GM12878 (cell line): ENCODE data around the gene COL23A1. TPM values are rescaled to one million over a fixed set of nuclear protein-coding genes. Genes with fewer than 3 reads are reported as not detected.

ENCODE experiments used
- ATAC-seq: fragments of 200-7000 bp; cut with Tn5 transposase; 3 replicates; pipeline ENCODE4 v1.9.1; 2020; ENCODE audit warnings: mild to moderate bottlenecking, moderate library complexity
- BruUV-seq: library from RNA; stranded (reverse); fragments of 400-500 nt; replicated peaks from 2 replicates; lab custom pipeline; 2021; lab: Mats Ljungman, UMichigan
- CTCF ChIA-PET: fragments of 300-600 bp; sonication (Branson Sonifier 250); formaldehyde crosslinking; extraction: SDS; loops from one replicate; lab custom pipeline; 2021; ENCODE audit warnings: inconsistent platforms; lab: Yijun Ruan, JAX
- POLR2A ChIA-PET: fragments of 350-600 bp; formaldehyde crosslinking; extraction: SDS; loops from one replicate; lab custom pipeline; 2021; ENCODE audit warnings: inconsistent platforms; lab: Charles Lee
- RAD21 ChIA-PET: fragments of 300-600 bp; sonication (Branson Sonifier 250); formaldehyde crosslinking; loops from one replicate; lab custom pipeline; 2023; ENCODE audit warnings: antibody characterized with exemption; ENCODE audit not compliant: unreplicated experiment; lab: Charles Lee
- SMC1A ChIA-PET: fragments of 300-600 bp; sonication (Branson Sonifier 250); formaldehyde crosslinking; loops from one replicate; lab custom pipeline; 2023; ENCODE audit not compliant: unreplicated experiment, uncharacterized antibody; lab: Charles Lee
- DNase-seq: peaks from one replicate; pipeline ENCODE4 v3.0.0-alpha.2; 2011; ENCODE audit warnings: low read depth, low spot score
- FAIRE-seq: peaks from 3 replicates; lab custom pipeline; 2011; peaks lifted over from hg19 to GRCh38; lab: Jason Lieb, UNC
- H2AFZ ChIP-seq: 2 replicates; pipeline ENCODE4 v1.6.0; 2011; ENCODE audit warnings: low read depth, low read length, control low read depth; ENCODE audit not compliant: control insufficient read depth
- H3K27ac ChIP-seq: 2 replicates; pipeline ENCODE4 v1.5.1; 2011; ENCODE audit warnings: control low read depth; ENCODE audit not compliant: control insufficient read depth, insufficient read depth
- H3K27me3 ChIP-seq, 2 experiments: replicated peaks in 1 of 2; 2 replicates each; pipeline versions ENCODE4 v1.6.0 to v1.6.1; 2011; ENCODE audit warnings: low read length in 1 of 2; ENCODE audit not compliant: control insufficient read depth in 2 of 2, insufficient read depth in 2 of 2
- H3K36me3 ChIP-seq, 2 experiments: 2 replicates each; pipeline ENCODE4 v1.5.1; 2011; ENCODE audit warnings: low read length in 1 of 2; ENCODE audit not compliant: control insufficient read depth in 2 of 2, insufficient read depth in 2 of 2
- H3K4me1 ChIP-seq: 2 replicates; pipeline ENCODE4 v1.6.1; 2011; ENCODE audit warnings: mild to moderate bottlenecking, low read length, moderate library complexity, mixed read lengths; ENCODE audit not compliant: control insufficient read depth, insufficient read depth
- H3K4me2 ChIP-seq: 2 replicates; pipeline ENCODE4 v1.6.0; 2011; ENCODE audit warnings: control low read depth; ENCODE audit not compliant: control insufficient read depth, insufficient read depth
- H3K4me3 ChIP-seq: fragments of 200-600 bp; sonication (generic); 2 replicates; pipeline ENCODE4 v1.5.1; 2016
- H3K79me2 ChIP-seq: 2 replicates; pipeline ENCODE4 v1.6.0; 2011; ENCODE audit warnings: low read length; ENCODE audit not compliant: control insufficient read depth, insufficient read depth
- H3K9ac ChIP-seq: 2 replicates; pipeline ENCODE4 v1.8.0; 2011; ENCODE audit warnings: low read length, control low read depth, mixed read lengths; ENCODE audit not compliant: control insufficient read depth, insufficient read depth
- H3K9me3 ChIP-seq: replicated peaks from 3 replicates; pipeline ENCODE4 v1.5.1; 2011; ENCODE audit warnings: mild to moderate bottlenecking, low read length; ENCODE audit not compliant: control insufficient read depth, insufficient read depth
- H4K20me1 ChIP-seq: 2 replicates; pipeline ENCODE4 v1.6.0; 2011; ENCODE audit not compliant: control insufficient read depth, insufficient read depth
- IRF3 ChIP-seq: fragments of 450-650 bp; IDR thresholded peaks from 2 replicates; pipeline ENCODE4 v1.6.1; 2014; ENCODE audit warnings: mild to moderate bottlenecking
- MTA2 ChIP-seq: fragments of 450-650 bp; IDR thresholded peaks from 2 replicates; pipeline ENCODE4 v1.6.1; 2016; ENCODE audit warnings: low read depth, mild to moderate bottlenecking, moderate library complexity
- MYB ChIP-seq: fragments of 150-350 bp; IDR thresholded peaks from 2 replicates; pipeline ENCODE4 v1.6.1; 2014; ENCODE audit warnings: mild to moderate bottlenecking, low read depth, low read length, borderline replicate concordance
- NRF1 ChIP-seq: conservative IDR thresholded peaks from 2 replicates; pipeline ENCODE4 v1.6.1; 2011; ENCODE audit warnings: mild to moderate bottlenecking, low read depth, low read length, improper control_type of control experiment
- PML ChIP-seq: IDR thresholded peaks from 2 replicates; pipeline ENCODE4 v1.6.1; 2012; ENCODE audit warnings: low read length, inconsistent platforms
- SREBF1 ChIP-seq: IDR thresholded peaks from 2 replicates; pipeline ENCODE4 v1.6.1; 2012; ENCODE audit warnings: mild to moderate bottlenecking, low read length
- TCF7 ChIP-seq: IDR thresholded peaks from 2 replicates; pipeline ENCODE4 v1.6.1; 2014; ENCODE audit warnings: antibody characterized with exemption, borderline replicate concordance
- ZNF384 ChIP-seq: IDR thresholded peaks from 2 replicates; pipeline ENCODE4 v1.6.1; 2012; ENCODE audit warnings: low read depth, mild to moderate bottlenecking, low read length, improper control_type of control experiment, borderline replicate concordance
- ZNF592 ChIP-seq: fragments of 450-650 bp; IDR thresholded peaks from 2 replicates; pipeline ENCODE4 v1.6.1; 2017; ENCODE audit warnings: mild to moderate bottlenecking, moderate library complexity
- WGBS: methylation state at CpG from one replicate; pipeline ENCODE4 v1.1.6; 2016; ENCODE audit warnings: low lambda C conversion rate; ENCODE audit not compliant: insufficient replicate concordance, insufficient coverage; ENCODE audit errors: missing lambda C conversion rate; 5-methylcytosine and 5-hydroxymethylcytosine counted together
- in situ Hi-C: fragments of 300-500 bp; cut with MboI; formaldehyde crosslinking; loops from 9 replicates; pipeline ENCODE4 v1.14.3; 2018; ENCODE audit warnings: mixed read lengths
- intact Hi-C: fragments of 100-400 bp; cut with micrococcal nuclease; formaldehyde crosslinking; loops from one replicate; pipeline ENCODE4 v1.14.2; 2022; ENCODE audit not compliant: unreplicated experiment
- polyA plus RNA-seq, 11 experiments: library from polyadenylated mRNA; depleted of rRNA in 4 of 11; unstranded in 6 of 11; stranded (reverse) in 5 of 11; fragments of >200 nt; fragmentation: Nextera tagmentation in 4 of 11; fragmentation: Illumina TruSeq in 1 of 11; extraction: Ambion mirVana in 4 of 11; extraction: Trizol in 1 of 11; gene quantifications; 1 replicate in 1 of 11; 2 replicates in 10 of 11; pipeline versions ENCODE4 v1.2.1 to v1.2.3, GENCODE V29; 2011 to 2016; ENCODE audit warnings: inconsistent platforms in 2 of 11, missing spikeins in 2 of 11, low read depth in 1 of 11
- total RNA-seq, 4 experiments: library from RNA; depleted of rRNA in 3 of 4; stranded (reverse); fragments of >200 nt in 3 of 4; fragmentation: Illumina TruSeq in 1 of 4; extraction: Trizol in 1 of 4; gene quantifications; 2 replicates each; pipeline versions ENCODE4 v1.2.1 to v1.2.3, GENCODE V29; 2013 to 2021

Gene COL23A1
- total and polyA plus RNA-seq, 10 of the 15 experiments (the other 5 are each of a cell fraction or from before 2014, with no cell fraction given) = 0.03 to 0.83 (median 0.09) TPM; not detected in 5

- Histone ChIP-seq H4K20me1 (no peaks in the 10 kb centered on the region), H3K9ac (no peak overlapping the region), H3K79me2 (no peaks in the 10 kb centered on the region), H3K4me3 (no peak overlapping the region), H3K27ac (no peak overlapping the region), H3K4me1 (no peaks in the 10 kb centered on the region), H2AFZ (no peak overlapping the region), H3K9me3 (no peaks in the 10 kb centered on the region), H3K4me2 (no peak overlapping the region), H3K27me3 (no peaks in the 10 kb centered on the region), H3K36me3 (no peaks in the 10 kb centered on the region)
- TF ChIP-seq TCF7 (no peak), ZNF592 (no peak)
- 37% methylated on average over 9 of the region's 13 CpGs for WGBS
- in situ Hi-C loops = no loop called here
- intact Hi-C loops = no loop called here
- no TSS peak for BruUV-seq
- RAD21 ChIA-PET = no interaction called here
- POLR2A ChIA-PET = no interaction called here
- SMC1A ChIA-PET = no interaction called here
- no peak for ATAC-seq
- no peak for FAIRE-seq
- DNase-seq = no peak
- CTCF ChIA-PET = no interaction called here
Measured at GRCh38 chr5:178462816-178463215, 127.4 kb downstream of the COL23A1 start.

- Histone ChIP-seq H3K9ac (no peak overlapping the region), H3K79me2 (no peaks in the 10 kb centered on the region), H3K4me3 (no peak overlapping the region), H3K4me2 (no peak overlapping the region), H3K4me1 (no peaks in the 10 kb centered on the region), H4K20me1 (no peaks in the 10 kb centered on the region), H2AFZ (no peak overlapping the region), H3K27ac (no peak overlapping the region), H3K9me3 (no peaks in the 10 kb centered on the region), H3K27me3 (no peaks in the 10 kb centered on the region), H3K36me3 (no peaks in the 10 kb centered on the region)
- no TSS peak for BruUV-seq
- FAIRE-seq = no peak
- no peak for DNase-seq
- intact Hi-C loops = no loop called here
- SMC1A ChIA-PET = interaction anchor here (1.2 kb wide), 1 partner anchor 10 kb away, joined by 4 read pairs; no protein-coding TSS in a partner anchor
- no peak for ATAC-seq
- POLR2A ChIA-PET = no interaction called here
- RAD21 ChIA-PET = interaction anchor here (1.1 kb wide), 1 partner anchor 227 kb away, joined by 3 read pairs; no protein-coding TSS in a partner anchor
- in situ Hi-C loops = no loop called here
- CTCF ChIA-PET = interaction anchor here (2.0 to 2.6 kb wide), 3 partner anchors 10 to 35 kb away, joined by 7 to 20 read pairs (median 7); no protein-coding TSS in a partner anchor
- TF ChIP-seq SREBF1 (no peak), IRF3 (no peak), ZNF384 (no peak), MYB (no peak), MTA2 (no peak), NRF1 (no peak), PML (no peak)
Measured at GRCh38 chr5:178462076-178462475, 128.1 kb downstream of the COL23A1 start.
